ENCODE measurements around the gene LRCH1.

The LRCH1 gene

DNA sequence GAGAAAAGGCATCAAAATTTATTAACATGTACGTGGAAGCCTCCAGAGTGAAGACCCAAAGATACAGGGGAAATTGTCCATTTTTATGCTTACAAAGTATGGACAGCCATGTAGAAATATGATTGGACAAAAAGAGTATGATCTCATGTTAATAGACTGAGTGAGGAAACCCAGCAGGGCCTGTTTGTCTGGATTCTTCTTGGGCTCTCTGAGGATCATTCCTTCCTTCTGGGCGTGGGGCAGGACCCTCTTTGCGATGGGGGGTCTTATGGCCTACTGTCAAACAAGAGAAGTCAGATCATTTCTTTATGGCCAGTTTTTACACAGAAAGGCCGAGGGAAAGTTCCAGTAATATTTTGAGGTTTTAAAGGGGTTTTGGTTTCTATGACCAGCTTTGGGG, 133.2 kb downstream of the LRCH1 start:
- no peak for DNase-seq (ENCODE audit: extremely low read depth in 1 of 2, low read depth in 1 of 2)

DNA sequence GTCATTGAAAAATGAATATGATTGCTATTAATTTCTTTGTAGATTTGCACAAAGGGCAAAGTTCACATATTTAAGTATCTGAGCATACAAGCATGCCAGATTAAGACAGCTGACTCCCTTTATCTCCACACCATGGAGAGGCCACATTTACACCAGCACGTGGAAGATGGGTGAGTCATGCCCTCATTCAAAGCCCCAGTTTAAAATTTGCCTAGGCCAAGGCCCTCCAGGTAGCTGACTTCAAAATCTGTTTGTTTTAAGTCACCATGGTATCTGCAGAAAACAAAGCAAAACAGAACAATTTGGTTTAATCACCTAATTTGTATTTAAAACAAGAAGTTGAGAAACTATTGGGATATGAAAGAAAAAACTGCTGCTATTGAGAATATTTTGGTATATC, 134.8 kb downstream of the LRCH1 start:
- DNase-seq (ENCODE audit: extremely low read depth in 1 of 2, low read depth in 1 of 2): no peak

DNA sequence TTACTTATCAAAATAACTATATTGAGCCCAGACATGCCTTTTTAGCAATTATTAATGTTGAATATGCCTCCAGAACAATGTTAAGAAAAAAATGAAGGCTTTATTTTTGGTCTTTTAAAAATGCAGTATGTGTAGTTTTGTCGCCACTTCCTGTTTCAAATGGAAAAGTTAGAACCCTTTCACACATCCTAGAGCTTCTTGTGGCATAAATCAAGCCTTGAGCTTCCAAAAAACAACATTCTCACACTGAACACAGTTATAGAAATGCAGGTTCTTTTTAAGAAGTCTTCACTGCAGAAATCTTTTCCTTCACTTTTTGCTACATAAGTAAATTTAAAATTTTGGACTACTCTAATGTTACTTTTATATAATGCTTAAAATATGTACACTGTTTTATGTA, 135.3 kb downstream of the LRCH1 start:
- no peak for DNase-seq (ENCODE audit: extremely low read depth in 1 of 2, low read depth in 1 of 2)

DNA sequence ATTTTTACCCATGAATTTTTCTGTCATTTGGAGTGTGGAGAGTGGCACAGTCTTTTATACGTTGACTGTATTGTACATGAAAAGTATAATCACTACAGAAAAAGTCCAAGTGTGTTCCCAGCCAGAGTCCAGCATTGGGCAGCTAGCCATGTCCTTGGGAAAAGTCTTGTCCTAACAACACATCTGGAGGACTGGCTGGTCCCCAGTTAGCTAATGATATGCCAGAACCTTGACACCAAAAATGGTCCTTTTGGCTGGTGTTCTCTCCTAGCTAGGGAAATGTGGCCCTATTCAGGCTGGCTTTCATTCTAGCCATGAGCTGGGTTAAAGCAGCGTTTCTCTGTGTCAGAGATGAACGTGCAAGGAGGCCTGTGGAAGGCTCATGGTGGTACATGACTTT, 145.0 kb downstream of the LRCH1 start:
- DNase-seq (ENCODE audit: extremely low read depth in 1 of 2, low read depth in 1 of 2): no peak

DNA sequence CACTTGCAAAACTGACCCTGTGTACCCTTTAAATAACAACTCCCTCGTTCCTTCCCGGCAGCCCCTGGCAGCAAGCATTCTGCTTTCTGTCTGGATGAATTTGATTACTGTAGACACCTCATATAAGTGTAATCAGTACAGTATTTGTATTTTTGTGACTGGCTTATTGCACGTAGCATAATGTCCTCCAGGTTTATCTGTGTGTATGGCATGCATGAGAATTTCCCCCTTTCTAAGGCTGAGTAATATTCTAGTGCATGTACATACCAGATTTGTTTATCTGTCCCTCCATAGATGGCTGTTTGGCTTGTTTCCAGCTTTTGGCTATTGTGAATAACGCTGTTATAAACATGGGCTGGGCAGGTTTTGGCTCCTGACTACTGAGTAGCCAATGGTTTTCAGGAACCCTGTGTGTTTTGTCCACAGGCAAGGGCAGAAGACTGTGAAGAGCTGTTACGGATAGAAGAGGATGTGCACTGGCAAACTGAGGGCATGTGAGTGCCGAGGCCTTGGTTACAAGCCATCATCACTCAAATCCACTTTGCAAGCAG, 146.0 kb downstream of the LRCH1 start:
- no peak for DNase-seq (ENCODE audit: extremely low read depth in 1 of 2, low read depth in 1 of 2)

DNA sequence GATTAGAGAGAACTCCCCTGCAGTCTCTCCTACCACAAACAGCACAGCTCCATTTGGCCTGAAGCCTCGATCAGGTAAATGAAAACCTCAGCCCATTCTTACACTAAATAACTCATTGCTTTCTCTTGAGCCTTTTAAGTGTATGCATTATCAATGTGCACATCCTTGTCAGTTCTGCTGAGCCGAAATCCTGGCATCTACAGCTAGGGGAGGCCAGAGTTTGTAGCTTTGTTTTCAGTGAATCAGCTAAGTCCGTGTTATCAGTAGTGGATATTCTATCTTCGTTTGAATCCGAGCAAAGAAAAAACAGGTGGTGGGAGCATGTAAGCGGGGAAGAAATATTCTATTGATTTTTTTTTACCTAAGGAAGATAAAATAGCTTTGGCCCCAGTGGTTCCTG, 159.6 kb downstream of the LRCH1 start:
- no peak for DNase-seq (ENCODE audit: extremely low read depth in 1 of 2, low read depth in 1 of 2)

DNA sequence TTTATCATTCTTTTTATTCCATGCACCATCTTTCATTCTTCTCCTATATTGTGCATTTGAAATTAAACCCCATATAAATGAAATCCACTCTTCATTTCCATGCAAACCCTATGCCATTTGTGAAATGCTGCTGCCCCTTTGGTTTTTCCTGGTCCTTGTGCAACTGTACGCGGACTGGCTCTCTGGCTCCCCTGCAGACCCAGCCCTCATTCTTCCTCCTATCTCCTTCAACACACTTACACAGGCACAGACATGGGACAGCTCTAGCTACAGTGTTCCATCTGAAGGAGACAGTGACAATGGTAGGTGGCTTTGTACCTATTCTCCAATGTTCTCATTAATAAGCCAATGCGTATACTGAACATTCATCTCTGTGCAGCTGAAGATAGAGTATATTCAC, 162.4 kb downstream of the LRCH1 start:
- no peak for DNase-seq (ENCODE audit: extremely low read depth in 1 of 2, low read depth in 1 of 2)

DNA sequence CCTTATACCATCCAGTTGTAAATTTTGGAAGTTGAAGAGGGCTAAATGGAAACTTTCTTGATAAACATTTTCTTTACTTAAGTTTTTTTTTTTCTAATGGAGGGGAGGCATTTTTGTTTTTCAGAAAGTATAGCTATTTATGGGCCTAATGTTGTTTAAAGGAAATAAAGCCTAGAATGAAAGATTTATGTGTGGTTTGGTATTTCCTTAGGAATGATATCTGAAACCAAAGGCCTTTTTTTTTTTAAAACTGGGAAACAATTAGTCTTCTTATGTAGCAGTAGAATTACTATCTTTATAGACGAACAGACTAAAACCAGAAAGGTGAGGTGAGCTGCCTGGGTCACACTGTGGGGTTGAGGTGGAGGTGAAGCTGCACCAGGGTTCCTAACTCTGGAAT, 163.9 kb downstream of the LRCH1 start:
- DNase-seq (ENCODE audit: extremely low read depth in 1 of 2, low read depth in 1 of 2): no peak

DNA sequence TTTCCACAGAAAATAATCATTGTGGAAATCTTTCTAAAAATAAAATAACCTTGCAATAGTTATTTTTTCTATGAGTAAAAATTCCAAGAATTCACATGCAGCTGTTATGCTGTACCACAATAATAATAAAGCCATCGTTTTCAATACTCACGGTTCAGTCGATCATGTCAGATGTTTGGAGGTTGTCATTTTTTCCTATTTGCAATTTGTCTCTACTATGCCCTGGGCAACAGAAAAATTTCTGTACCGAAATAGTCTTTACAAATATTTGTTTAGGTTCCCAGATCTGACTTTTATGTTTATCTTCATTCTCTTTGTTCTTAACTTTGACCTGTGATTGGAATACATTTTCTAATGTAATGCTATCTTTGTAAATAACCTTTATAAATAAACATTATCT, 164.3 kb downstream of the LRCH1 start:
- no peak for DNase-seq (ENCODE audit: extremely low read depth in 1 of 2, low read depth in 1 of 2)

DNA sequence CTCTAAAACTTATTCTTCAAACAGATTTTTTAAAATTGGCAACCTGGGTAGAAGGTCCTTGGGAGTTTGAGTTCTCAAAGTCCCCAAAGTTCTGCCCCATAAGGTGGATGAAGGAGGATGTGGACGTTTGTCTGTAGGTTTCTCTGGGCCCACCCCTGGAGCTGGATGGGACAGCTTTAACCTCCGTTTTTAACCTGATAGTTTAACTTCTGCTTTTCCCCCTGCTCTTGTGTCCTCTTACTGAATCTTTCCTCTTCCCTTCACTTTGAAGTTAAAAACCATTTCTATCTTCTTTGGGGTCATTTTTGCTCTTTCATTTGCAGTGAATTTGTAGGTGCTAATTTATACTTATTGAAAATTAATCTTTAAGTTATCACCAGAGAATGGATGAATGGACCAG, 164.9 kb downstream of the LRCH1 start:
- no peak for DNase-seq (ENCODE audit: extremely low read depth in 1 of 2, low read depth in 1 of 2)

DNA sequence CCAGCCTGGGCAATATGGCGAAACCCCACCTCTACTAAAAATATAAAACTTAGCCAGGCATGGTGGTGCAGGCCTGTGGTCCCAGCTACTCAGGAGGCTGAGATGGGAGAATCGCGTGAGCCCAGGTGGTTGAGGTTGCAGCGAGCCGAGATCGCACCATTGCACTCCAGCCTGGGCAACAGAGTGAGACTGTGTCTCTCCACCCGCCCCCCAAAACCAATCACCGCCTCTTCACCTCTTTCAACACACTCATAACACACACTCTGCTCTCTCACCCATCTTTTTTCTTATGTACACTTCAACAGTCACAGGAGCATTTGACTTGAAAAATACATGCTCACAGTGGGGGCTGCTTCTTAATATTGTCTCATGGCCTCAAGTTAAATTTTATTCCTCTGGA, 167.2 kb downstream of the LRCH1 start:
- DNase-seq (ENCODE audit: extremely low read depth in 1 of 2, low read depth in 1 of 2): no peak

DNA sequence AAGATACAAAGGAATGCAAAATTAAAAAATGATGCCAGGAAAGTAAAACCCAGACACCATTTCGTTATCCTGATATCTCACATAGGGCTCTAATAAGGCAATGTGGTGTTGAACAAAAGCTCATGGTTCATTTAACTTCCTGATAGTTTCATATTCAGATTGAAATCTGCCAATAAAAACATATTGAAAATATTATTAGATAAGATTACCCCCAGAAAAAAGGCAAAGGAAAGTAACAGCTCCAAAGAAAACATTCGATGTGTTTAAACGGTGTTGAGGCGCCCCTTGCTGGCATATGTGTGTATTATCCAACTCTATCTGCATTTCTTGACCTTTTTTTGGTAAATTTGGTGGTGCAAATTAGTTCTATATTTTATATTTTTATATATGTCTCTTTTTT, 168.1 kb downstream of the LRCH1 start:
- DNase-seq (ENCODE audit: extremely low read depth in 1 of 2, low read depth in 1 of 2): peak in 1 of 2 donors; percentile 4

DNA sequence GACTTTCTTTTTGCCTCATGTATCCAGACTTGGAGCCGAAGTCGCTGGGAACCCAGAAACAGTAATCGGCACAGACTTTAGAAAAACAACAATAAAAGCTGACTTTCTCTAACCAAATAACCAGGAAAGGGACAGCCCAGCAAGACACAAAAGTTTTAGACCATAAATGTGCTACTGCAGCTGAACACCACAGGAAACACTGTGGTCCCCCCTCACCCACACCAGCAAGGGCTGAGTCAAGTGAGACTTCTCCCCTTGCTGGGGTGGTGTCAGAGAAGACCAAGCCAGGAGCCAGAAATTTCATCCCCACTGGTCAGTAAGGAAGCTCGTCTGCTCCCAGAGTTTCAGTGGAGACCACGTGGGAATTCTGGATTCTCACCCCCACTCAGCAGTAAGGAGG, 173.4 kb downstream of the LRCH1 start:
- no peak for DNase-seq (ENCODE audit: extremely low read depth in 1 of 2, low read depth in 1 of 2)

DNA sequence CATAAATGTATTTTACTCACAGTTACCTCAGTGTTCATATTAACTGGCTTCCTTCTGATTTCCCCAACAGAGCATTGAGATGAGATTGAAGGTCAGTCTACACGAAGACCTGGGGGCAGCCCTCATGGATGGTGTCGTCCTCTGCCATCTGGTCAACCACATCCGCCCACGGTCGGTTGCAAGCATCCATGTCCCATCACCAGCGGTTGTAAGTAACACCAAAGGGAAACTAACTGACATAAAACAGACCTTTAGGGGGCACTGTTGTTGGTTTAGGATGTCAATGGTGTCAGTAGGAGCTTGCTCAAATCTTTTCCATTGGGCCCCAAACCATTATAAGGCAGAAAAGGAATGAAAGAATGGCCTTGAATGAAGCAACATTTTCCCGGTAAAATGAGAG, 175.8 kb downstream of the LRCH1 start:
- DNase-seq (ENCODE audit: extremely low read depth in 1 of 2, low read depth in 1 of 2): no peak

DNA sequence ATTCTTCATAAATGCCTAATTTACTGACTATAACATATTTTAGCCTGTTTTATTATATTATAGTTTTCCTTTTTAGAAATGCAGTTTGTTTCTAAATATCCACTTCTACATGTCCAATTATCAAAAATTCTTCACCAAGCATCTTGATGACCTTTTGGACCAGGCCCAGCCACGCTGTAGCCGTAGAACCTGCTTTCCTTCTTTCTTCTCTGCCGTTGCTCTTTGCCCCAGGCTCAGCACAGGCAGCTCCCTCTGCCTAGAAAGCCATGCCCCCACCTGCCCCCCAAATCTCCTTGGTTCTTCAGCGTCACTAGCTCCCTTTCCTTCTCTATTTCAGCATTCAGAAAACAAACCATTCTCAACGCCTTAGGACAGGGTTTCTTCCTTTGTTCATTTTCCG, 178.6 kb downstream of the LRCH1 start:
- no peak for DNase-seq (ENCODE audit: extremely low read depth in 1 of 2, low read depth in 1 of 2)

DNA sequence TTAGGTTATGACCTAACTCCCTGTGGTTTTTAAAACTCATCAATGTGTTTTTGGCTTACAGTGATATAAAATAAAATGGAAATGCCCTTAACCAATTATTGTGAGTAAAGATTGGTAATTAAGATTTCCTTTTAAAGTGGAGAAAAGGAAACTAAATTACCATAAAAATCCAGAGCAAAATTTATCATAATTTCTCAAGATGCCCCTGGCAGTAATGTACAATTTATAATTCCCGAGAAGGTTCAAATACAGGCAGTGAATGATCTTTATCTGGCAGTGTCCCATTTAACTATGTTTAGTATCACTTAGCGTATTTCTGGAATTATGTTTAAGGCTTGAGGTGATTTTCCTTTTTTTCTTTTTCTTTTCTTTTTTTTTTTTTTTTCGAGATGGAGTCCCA, 182.5 kb downstream of the LRCH1 start:
- no peak for DNase-seq (ENCODE audit: extremely low read depth in 1 of 2, low read depth in 1 of 2)

DNA sequence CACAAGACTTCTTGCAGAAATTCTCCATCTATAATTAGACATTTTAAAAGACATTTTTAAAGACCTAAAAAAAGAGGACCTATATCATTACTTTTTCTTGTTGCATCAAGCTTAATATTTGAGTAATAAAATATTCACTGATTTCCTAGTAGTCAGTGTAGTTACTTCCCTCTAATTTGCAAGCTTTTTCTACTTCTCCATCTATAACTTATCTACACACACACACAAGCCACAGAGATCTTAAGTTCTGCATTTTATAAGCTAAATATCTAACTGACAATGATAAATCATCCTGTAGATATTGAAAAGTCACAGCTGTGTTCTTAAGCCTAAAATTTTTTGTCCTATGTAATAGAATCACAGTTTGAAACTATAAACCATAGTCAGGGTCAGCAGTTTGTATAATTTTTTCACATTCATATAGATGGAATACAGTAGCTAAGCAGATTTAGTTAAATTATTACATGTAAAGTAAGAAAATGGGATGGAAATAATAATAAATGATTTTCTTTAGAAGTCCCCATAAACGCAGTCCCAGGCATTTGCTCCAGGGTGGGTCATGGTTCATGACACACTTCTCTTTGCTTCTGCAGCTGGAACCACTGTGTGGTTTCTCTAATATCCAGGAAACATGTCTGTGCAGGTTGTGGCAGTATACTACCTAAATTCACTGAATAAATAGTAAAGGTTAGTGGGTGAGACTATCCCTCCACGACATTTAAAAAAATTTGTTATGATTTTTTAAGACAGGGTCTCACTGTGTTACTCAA, 183.8 kb downstream of the LRCH1 start:
- no peak for DNase-seq (ENCODE audit: extremely low read depth in 1 of 2, low read depth in 1 of 2)

DNA sequence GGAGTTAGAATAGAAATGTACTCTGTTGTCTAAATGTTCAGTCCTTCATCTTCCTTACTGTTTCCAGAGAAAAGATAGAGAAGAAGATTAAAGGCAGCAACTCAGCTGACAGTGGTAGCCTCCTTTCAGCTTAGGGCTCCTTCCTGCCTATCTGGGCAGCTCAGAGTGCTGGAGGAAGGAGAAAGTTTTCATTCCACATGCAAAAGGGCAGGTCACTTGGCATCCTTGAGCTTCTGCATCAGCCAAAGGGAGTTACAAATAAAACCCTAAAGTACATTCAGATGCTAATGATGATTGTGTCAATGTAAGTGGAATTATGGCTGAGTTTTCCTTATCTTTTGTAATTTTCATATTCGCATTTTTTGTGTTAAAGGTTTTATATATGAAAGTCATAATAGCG, 185.1 kb downstream of the LRCH1 start:
- DNase-seq (ENCODE audit: extremely low read depth in 1 of 2, low read depth in 1 of 2): no peak

DNA sequence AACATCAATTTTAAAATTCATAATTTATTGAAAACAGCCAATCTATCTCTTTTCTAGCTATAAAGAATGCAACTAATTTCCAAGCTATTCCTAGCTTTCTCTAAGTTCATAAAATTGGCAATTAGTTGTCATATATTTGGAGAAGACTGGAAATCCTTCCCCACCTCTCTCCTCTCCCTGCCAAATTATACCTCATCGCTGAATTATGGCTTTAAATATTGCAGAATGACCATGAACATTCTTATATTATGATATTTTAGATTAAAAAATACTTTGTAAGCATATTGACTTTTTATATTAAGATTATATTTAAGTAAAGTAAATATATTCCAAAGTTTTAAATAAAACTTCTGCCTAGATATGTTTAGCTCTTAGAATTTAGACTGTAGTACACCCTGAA, 185.8 kb downstream of the LRCH1 start:
- no peak for DNase-seq (ENCODE audit: extremely low read depth in 1 of 2, low read depth in 1 of 2)

DNA sequence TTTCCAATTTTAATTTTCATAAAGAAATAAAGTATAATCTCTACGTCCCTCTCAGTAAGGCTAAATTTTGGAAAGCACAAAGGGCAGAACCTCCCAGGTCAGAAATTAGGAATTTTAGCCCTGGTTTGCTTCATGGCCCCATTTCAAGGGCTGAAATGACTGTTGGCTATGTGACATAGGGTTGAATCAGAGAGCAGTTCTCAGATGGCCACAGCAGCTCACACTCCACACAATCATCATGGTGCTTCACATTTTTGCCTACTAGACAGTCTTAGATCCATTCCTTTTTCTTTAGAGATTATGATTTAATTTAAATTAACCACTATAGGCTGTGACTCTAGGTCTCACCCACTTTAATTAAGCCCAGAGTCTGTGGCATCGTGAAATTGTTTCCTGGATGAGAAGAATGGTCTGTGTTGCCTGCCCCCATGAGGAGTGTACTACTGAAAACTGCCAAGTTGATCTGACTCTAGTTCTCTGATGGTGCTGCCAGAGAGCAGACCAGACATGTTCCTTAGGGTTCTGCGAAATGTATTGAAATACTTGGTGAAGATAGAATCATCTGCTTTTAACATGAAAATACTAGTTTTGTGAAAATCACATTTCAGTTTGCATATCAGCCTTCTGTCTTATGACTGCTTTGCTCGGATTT, 186.6 kb downstream of the LRCH1 start:
- DNase-seq (ENCODE audit: extremely low read depth in 1 of 2, low read depth in 1 of 2): no peak

DNA sequence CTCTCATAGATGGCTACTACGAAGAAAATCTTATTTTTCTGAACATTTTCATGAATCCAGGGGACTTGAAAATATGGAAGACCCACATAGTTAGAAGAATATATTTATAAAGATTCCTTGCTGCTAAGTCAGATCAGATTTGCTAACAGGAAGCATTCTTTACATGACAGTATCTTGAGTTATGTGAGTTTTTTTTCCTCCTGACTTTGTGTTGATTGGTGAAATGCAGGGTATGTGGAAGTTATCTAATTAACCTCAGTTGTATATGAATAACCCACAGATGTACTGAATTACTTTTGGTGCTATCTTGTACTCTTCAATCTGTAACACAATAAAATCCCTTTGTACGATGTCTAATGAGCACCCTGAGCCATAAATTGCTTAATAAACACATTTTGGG, 190.2 kb downstream of the LRCH1 start:
- no peak for DNase-seq (ENCODE audit: extremely low read depth in 1 of 2, low read depth in 1 of 2)

DNA sequence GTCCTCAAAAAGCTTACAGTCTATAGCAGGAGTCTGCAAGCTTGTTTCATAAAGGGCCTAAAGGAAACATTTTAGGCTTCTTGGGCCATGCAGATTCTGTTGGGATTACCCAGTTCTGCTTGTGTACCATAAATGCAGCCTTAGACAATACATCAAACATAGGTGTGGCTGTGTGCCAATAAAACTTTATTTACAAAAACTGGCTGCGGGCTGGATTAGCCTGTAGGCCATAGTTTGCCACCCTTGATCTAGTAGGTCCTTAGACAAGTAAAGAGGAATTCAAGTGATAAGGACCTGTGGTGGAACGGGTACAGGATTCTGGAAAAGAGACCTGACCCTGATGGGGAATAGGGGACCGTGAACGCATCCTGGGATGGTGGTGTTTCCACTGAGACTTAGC, 192.1 kb downstream of the LRCH1 start:
- DNase-seq (ENCODE audit: extremely low read depth in 1 of 2, low read depth in 1 of 2): no peak

DNA sequence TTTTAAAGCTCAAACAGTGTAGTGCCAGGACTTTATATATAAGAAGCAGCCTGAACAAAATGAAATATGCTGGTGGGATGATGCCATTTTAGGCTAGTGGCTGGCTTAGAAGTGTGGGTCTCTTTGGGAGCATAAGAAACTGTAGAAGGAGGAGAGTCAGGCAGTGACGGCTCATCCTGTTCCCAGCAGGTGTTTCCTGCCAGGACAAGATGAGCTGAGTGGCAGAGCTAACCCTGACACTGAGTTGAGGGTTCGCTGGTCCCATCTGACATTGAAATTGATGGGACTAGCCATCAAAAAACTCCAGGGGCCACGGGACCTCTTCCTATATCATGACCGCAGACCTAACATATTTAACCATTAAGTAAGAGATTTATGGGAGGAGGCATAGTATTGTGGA, 192.7 kb downstream of the LRCH1 start:
- DNase-seq (ENCODE audit: extremely low read depth in 1 of 2, low read depth in 1 of 2): no peak

Data from activated CD8-positive, alpha-beta memory T cell treated with anti-CD3 and anti-CD28 coated beads for 1 hour (primary cell).